IPS-NIHi7 (cell line): ENCODE data around the gene ZNF618.
"Not testable (repeated sequence)": the region's sequence is repeated elsewhere in the genome, so short reads cannot be mapped to it uniquely, and the experiment has no call there.

Source experiments
- DNase-seq: peaks from one replicate; pipeline ENCODE4 v3.0.0; 2012; ENCODE audit warnings: mixed read lengths; ENCODE audit errors: extremely low spot score

Gene ZNF618

GRCh38 chr9:114082017-114082762, 206.1 kb downstream of the ZNF618 start:
- peak; percentile 92 for DNase-seq

GRCh38 chr9:114082763-114083412, 206.8 kb downstream of the ZNF618 start:
- DNase-seq = not testable (repeated sequence)

- DNase-seq = no peak
Observed at GRCh38 chr9:114083666-114084065, 207.6 kb downstream of the ZNF618 start.

- DNase-seq = no peak
Observed at GRCh38 chr9:114084282-114085073, 208.4 kb downstream of the ZNF618 start.

GRCh38 chr9:114085387-114085789, 209.3 kb downstream of the ZNF618 start:
- DNase-seq = no peak

GRCh38 chr9:114086009-114086408, 209.9 kb downstream of the ZNF618 start:
- no peak for DNase-seq

- DNase-seq = no peak
Observed at GRCh38 chr9:114086607-114087006, 210.5 kb downstream of the ZNF618 start.

- no peak for DNase-seq
Observed at GRCh38 chr9:114087721-114088120, 211.6 kb downstream of the ZNF618 start.

- DNase-seq = no peak
Observed at GRCh38 chr9:114088571-114089170, 212.6 kb downstream of the ZNF618 start.

GRCh38 chr9:114089206-114089840, 213.2 kb downstream of the ZNF618 start:
- no peak for DNase-seq

- no peak for DNase-seq
Observed at GRCh38 chr9:114090798-114091197, 214.7 kb downstream of the ZNF618 start.

GRCh38 chr9:114091711-114092110, 215.6 kb downstream of the ZNF618 start:
- no peak for DNase-seq

GRCh38 chr9:114092336-114092735, 216.2 kb downstream of the ZNF618 start:
- DNase-seq = no peak

- no peak for DNase-seq
Observed at GRCh38 chr9:114093031-114093471, 216.9 kb downstream of the ZNF618 start.

- DNase-seq = no peak
Observed at GRCh38 chr9:114093761-114094505, 217.8 kb downstream of the ZNF618 start.

GRCh38 chr9:114094971-114095370, 218.9 kb downstream of the ZNF618 start:
- no peak for DNase-seq

GRCh38 chr9:114096041-114096511, 220.0 kb downstream of the ZNF618 start:
- DNase-seq = peak; percentile 59

GRCh38 chr9:114096866-114097612, 220.9 kb downstream of the ZNF618 start:
- DNase-seq = no peak

GRCh38 chr9:114097613-114098020, 221.5 kb downstream of the ZNF618 start:
- DNase-seq = no peak
